Transverse colon (tissue), 4 donors: ENCODE data around the gene SPARCL1.
"Not testable (repeated sequence)": the region's sequence is repeated elsewhere in the genome, so short reads cannot be mapped to it uniquely, and the experiment has no call there.

Experiments used
- CTCF ChIP-seq, 5 experiments: fragments of 200-600 bp in 3 of 5; fragments of 450-650 bp in 2 of 5; sonication (generic) in 3 of 5; IDR thresholded peaks; 1 replicate in 2 of 5; 2 replicates in 3 of 5; pipeline ENCODE4 v1.5.1; 2016 to 2017; ENCODE audit warnings: antibody characterized with exemption in 5 of 5, inconsistent platforms in 3 of 5, mild to moderate bottlenecking in 2 of 5, moderate library complexity in 1 of 5
- EP300 ChIP-seq: sonication (generic); formaldehyde crosslinking; IDR thresholded peaks from one replicate; pipeline ENCODE4 v1.6.1; 2017; ENCODE audit warnings: antibody characterized with exemption, low read depth
- POLR2A ChIP-seq: fragments of 450-650 bp; IDR thresholded peaks from one replicate; pipeline ENCODE4 v1.6.1; 2016; ENCODE audit warnings: antibody characterized with exemption, mild to moderate bottlenecking, moderate library complexity
- POLR2AphosphoS5 ChIP-seq, 3 donors: sonication (generic); formaldehyde crosslinking; IDR thresholded peaks; one replicate each; pipeline ENCODE4 v1.6.1; 2016; ENCODE audit warnings: antibody characterized with exemption in 3 of 3

- not testable (repeated sequence) for TF ChIP-seq CTCF (IDR thresholded peaks at IDR 0.05); POLR2AphosphoS5 (IDR thresholded peaks at IDR 0.05); EP300; POLR2A
These were observed 37.3 kb downstream of the SPARCL1 start for GRCh38 chr4:87491851-87492250.
